T-helper 2 cell (primary cell): ENCODE measurements around the gene AP4M1.
"Not testable (repeated sequence)": the region's sequence is repeated elsewhere in the genome, so short reads cannot be mapped to it uniquely, and the experiment has no call there.

Experiments used
- DNase-seq, 5 experiments: peaks; one replicate each; pipeline versions ENCODE4 v3.0.0 to v3.0.0-alpha.2; 2012 to 2022

Gene AP4M1

GRCh38 chr7:100109521-100110163 is 8.2 kb downstream of the AP4M1 start:
- DNase-seq: no peak

- DNase-seq: no peak
Measured at GRCh38 chr7:100111156-100111555, 9.7 kb downstream of the AP4M1 start.

GRCh38 chr7:100111914-100112313 is 10.5 kb downstream of the AP4M1 start:
- DNase-seq: no peak

- DNase-seq: no peak
Measured at GRCh38 chr7:100115026-100115425, 13.6 kb downstream of the AP4M1 start.

- no peak for DNase-seq
Measured at GRCh38 chr7:100118388-100119071, 17.1 kb downstream of the AP4M1 start.

- peak; percentile 89 to 94 (median 92) for DNase-seq
Measured at GRCh38 chr7:100119072-100119969, 17.9 kb downstream of the AP4M1 start, which contains the start of the genes CNPY4 and TAF6. TSS of gene CNPY4 (plus strand) at chr7:100119634. CDS start at chr7:100119745, 111 bp downstream. TSS of gene TAF6 (minus strand) at chr7:100119358. CDS start at chr7:100114209, 5,149 bp downstream.

- DNase-seq: peak; percentile 33 to 84 (median 63)
Measured at GRCh38 chr7:100119970-100120732, 18.7 kb downstream of the AP4M1 start.

GRCh38 chr7:100120733-100121036 is 19.2 kb downstream of the AP4M1 start:
- no peak for DNase-seq

- no peak for DNase-seq
Measured at GRCh38 chr7:100122067-100122466, 20.6 kb downstream of the AP4M1 start.

GRCh38 chr7:100122568-100122967 is 21.1 kb downstream of the AP4M1 start:
- no peak for DNase-seq

GRCh38 chr7:100124301-100125230 is 23.1 kb downstream of the AP4M1 start:
- DNase-seq: no peak

- no peak for DNase-seq
Measured at GRCh38 chr7:100126239-100126930, 24.9 kb downstream of the AP4M1 start.

- DNase-seq: peak; percentile 72 to 95 (median 87)
Measured at GRCh38 chr7:100126931-100127865, 25.8 kb downstream of the AP4M1 start, which contains the start of gene MBLAC1. TSS of gene MBLAC1 (plus strand) at chr7:100126967. CDS start at chr7:100127396, 429 bp downstream.

- peak in 1 of 5 experiments; percentile 55 for DNase-seq
Measured at GRCh38 chr7:100127866-100128636, 26.6 kb downstream of the AP4M1 start.

GRCh38 chr7:100128637-100128963 is 27.2 kb downstream of the AP4M1 start:
- DNase-seq: no peak

GRCh38 chr7:100130220-100130607 is 28.8 kb downstream of the AP4M1 start:
- not testable (repeated sequence) for DNase-seq

- DNase-seq: peak; percentile 65 to 79 (median 74)
Measured at GRCh38 chr7:100130608-100131453, 29.4 kb downstream of the AP4M1 start.

- DNase-seq: no peak
Measured at GRCh38 chr7:100132126-100132525, 30.7 kb downstream of the AP4M1 start.
